Neutrophil (primary cell): Measurements from ENCODE around the gene KHDRBS2.

Source experiments
- H3K27ac ChIP-seq: fragments of 200-600 bp; sonication (generic); 2 replicates; pipeline ENCODE4 v1.5.1; 2016; ENCODE audit warnings: mild to moderate bottlenecking, moderate library complexity
- H3K27me3 ChIP-seq: fragments of 200-600 bp; sonication (generic); 2 replicates; pipeline ENCODE4 v1.6.0; 2016; ENCODE audit warnings: mild to moderate bottlenecking
- H3K36me3 ChIP-seq: fragments of 200-600 bp; sonication (generic); 2 replicates; pipeline ENCODE4 v1.5.1; 2017
- H3K4me1 ChIP-seq, 2 experiments: fragments of 200-600 bp in 1 of 2; sonication (generic) in 1 of 2; 1 replicate in 1 of 2; 2 replicates in 1 of 2; pipeline versions ENCODE4 v1.5.1 to v1.6.1; 2013 to 2016; ENCODE audit warnings: low read depth in 1 of 2, low read length in 1 of 2, mild to moderate bottlenecking in 1 of 2, moderate library complexity in 1 of 2; ENCODE audit not compliant: control insufficient read depth in 1 of 2, insufficient read depth in 1 of 2
- H3K4me3 ChIP-seq, 2 experiments: fragments of 200-600 bp in 1 of 2; sonication (generic) in 1 of 2; 1 replicate in 1 of 2; 2 replicates in 1 of 2; pipeline ENCODE4 v1.5.1; 2013 to 2016; ENCODE audit warnings: low read depth in 1 of 2, low read length in 1 of 2, mild to moderate bottlenecking in 1 of 2, moderate library complexity in 1 of 2
- H3K9me3 ChIP-seq: fragments of 200-600 bp; sonication (generic); 2 replicates; pipeline ENCODE4 v1.5.1; 2016
- CTCF ChIP-seq: fragments of 200-600 bp; sonication (generic); IDR thresholded peaks from 2 replicates; pipeline ENCODE4 v1.5.1; 2016; ENCODE audit warnings: antibody characterized with exemption

KHDRBS2 gene

DNA sequence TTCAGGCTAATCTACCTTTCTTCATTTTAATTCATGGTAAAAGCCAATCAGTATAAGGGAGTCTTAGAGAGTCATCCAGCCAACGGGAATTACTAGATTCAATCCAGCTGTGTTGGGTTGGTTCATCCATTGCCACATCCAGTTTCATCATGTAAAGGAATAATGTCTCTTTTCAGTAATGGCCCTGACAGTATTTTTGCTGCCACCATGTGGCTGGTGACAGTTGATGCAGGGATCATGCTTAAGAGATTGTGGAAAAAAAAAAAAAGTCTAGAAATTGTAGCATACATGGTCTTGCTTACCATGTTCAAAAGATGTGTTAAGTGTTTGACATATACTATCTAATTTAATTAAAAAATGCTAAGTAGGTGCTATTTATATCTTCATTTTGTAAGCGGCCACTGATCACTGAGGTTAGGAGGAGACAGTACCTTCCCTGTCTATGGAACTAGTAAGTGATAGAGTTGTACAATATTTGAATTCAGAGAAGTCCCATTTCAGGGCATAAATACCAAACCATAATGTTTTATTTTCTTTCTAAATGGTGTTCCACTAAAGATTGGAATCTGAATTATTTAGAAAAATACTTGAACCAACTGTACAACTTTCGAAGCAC lies 135.9 kb downstream of the KHDRBS2 start:
- no peak for TF ChIP-seq CTCF
- Histone ChIP-seq H3K4me3 (no peak overlapping the region), H3K9me3 (no peaks in the 10 kb centered on the region), H3K4me1 (no peaks in the 10 kb centered on the region), H3K27ac (no peak overlapping the region), H3K36me3 (no peaks in the 10 kb centered on the region), H3K27me3 (no peaks in the 10 kb centered on the region)

DNA sequence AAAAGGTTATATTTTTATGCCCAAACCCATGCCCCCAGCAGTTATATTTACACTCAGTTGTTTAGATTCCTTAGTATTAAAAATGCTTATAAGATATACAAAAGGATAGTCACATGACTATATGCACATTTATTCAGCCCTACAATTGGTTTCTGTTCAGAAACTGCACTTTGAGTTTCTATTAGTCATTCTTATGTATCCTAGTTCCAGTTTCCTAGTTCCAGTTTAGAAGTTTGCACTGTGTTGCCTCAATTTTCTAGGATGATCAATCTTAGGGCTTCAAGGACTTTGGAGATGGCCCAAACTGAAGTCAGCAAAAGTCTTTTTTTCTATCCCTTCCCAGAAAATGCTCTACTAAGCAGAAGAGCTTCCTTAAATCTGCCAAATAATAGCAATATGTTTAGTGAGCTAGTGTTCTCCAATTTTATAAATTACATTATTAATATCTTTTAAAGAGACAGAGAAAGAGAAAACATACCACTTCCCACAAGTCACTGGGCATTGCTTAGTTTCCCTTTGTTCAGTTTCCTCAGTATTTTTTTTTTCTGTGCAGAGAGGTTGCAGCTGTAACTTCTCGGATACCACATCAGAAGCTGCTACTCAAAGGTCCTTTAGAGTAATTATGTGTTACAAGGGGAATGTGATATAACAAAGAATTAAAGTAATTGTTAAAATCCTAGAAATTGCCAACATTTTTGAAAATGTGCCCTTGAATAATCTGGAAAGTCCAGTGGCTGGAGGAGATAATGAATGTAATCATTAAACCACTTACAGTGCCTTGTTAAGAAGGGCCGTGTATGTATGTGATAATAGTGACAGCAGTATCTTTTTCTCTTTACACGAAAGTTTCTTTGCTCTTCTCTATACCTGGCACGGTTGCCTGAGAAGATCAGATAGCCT lies 138.8 kb downstream of the KHDRBS2 start:
- no peaks in the 10 kb centered on the region for H3K27me3 ChIP-seq
- no peak overlapping the region for H3K4me3 ChIP-seq
- H3K36me3 ChIP-seq, result no peaks in the 10 kb centered on the region
- no peak for TF ChIP-seq CTCF
- H3K27ac ChIP-seq, result no peak overlapping the region
- no peaks in the 10 kb centered on the region for H3K9me3 ChIP-seq
- no peaks in the 10 kb centered on the region for H3K4me1 ChIP-seq

GRCh38 chr6:62129127-62129526 lies 156.9 kb downstream of the KHDRBS2 start:
- Histone ChIP-seq H3K36me3 (no peaks in the 10 kb centered on the region), H3K4me1 (no peaks in the 10 kb centered on the region), H3K9me3 (no peaks in the 10 kb centered on the region), H3K27me3 (no peaks in the 10 kb centered on the region), H3K27ac (no peak overlapping the region), H3K4me3 (no peak overlapping the region)
- TF ChIP-seq CTCF, result no peak

GRCh38 chr6:62119401-62119800 lies 166.6 kb downstream of the KHDRBS2 start:
- Histone ChIP-seq H3K27me3 (no peaks in the 10 kb centered on the region), H3K9me3 (no peaks in the 10 kb centered on the region), H3K27ac (no peak overlapping the region), H3K4me3 (no peak overlapping the region), H3K36me3 (no peaks in the 10 kb centered on the region), H3K4me1 (no peaks in the 10 kb centered on the region)
- no peak for TF ChIP-seq CTCF

DNA sequence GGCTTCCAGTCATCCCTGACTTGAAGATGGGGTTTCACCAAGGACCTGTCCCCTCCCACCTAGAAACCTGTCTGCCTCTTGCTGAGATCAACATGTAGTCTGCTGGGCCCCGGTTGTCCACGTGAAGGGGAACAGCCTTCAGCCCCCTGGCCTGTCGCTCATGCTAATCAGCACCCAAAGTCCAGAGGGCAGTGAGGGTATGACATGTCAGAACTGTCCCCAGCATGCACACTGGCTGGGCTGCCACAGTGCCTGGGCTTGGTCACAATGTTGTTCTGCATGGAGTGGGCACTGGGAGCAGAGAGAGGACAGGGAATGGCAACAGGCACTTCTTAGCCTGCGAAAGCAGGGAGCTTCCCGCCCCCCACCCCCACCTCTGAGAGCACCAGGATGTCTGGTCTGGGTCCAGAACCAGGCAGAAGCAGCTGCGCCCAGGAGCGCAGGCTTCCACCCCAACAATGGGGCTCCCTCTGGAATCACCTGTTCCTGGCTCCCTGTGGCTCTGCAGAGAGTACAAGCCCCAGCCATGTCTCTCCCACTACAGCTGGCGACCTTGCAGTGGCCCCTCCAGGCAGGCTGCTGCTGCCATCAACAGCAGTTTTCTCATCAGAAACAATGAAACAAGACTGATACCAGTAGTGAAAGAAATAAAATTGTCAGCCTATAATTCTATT lies 182.7 kb downstream of the KHDRBS2 start:
- no peak for TF ChIP-seq CTCF
- H3K9me3 ChIP-seq, result no peaks in the 10 kb centered on the region
- no peak overlapping the region for H3K27ac ChIP-seq

More for the DNA sequence above, 182.7 kb downstream of the KHDRBS2 start:
- H3K27me3 ChIP-seq, result no peaks in the 10 kb centered on the region
- no peaks in the 10 kb centered on the region for H3K36me3 ChIP-seq
- no peak overlapping the region for H3K4me3 ChIP-seq
- peaks cover 0 to 3% of the 10 kb centered on the region in 2 experiments for H3K4me1 ChIP-seq
